MM.1S (cell line): ENCODE data around the gene C16orf82.

Experiments used
- EZH2phosphoT487 ChIP-seq: fragments of 300-600 bp; sonication (generic); IDR thresholded peaks from 2 replicates; pipeline ENCODE4 v1.6.1; 2018; ENCODE audit warnings: antibody characterized with exemption, low read length
- TF ChIP-seq, protein P1 (sequence below): fragments of 300-600 bp; sonication (generic); IDR thresholded peaks from 2 replicates; pipeline ENCODE4 v1.5.1; 2016; ENCODE audit warnings: antibody characterized with exemption, low read length, mixed read lengths

DNA sequence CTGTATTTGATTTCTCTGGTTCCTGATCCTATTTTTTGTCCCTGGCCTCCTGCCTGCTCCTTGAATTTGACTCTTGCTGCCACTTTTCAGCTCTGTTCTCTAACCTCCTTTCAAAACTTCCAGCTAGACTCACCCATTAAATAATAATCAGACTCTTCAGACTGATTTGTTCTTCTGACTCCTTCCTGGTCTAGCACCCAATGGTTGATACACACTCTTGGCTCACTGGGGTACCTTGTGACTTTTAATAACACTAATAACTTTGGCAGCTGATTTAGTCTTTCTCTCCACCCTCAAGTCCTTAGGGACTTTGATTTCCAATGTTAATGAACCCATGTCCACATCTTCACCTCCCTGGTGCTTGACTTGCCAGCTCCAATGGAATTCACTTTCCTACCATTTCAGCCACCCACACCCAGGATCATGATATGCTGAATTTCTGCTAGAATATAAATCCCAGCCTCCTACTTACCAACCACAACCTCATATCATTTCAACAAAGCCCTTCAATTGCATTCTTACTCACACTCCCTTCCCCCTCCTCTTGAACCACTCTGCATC lies 19.7 kb upstream of the C16orf82 start:
- TF ChIP-seq, protein P1, sequence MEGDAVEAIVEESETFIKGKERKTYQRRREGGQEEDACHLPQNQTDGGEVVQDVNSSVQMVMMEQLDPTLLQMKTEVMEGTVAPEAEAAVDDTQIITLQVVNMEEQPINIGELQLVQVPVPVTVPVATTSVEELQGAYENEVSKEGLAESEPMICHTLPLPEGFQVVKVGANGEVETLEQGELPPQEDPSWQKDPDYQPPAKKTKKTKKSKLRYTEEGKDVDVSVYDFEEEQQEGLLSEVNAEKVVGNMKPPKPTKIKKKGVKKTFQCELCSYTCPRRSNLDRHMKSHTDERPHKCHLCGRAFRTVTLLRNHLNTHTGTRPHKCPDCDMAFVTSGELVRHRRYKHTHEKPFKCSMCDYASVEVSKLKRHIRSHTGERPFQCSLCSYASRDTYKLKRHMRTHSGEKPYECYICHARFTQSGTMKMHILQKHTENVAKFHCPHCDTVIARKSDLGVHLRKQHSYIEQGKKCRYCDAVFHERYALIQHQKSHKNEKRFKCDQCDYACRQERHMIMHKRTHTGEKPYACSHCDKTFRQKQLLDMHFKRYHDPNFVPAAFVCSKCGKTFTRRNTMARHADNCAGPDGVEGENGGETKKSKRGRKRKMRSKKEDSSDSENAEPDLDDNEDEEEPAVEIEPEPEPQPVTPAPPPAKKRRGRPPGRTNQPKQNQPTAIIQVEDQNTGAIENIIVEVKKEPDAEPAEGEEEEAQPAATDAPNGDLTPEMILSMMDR: no peak
- no peak for TF ChIP-seq EZH2phosphoT487
